Epithelial cell of esophagus (primary cell): Measurements from ENCODE around the gene PPFIA1.

ENCODE experiments used
- DNase-seq: peaks from one replicate; pipeline ENCODE4 v3.0.0; 2010; ENCODE audit warnings: low read depth
- H3K4me3 ChIP-seq: 2 replicates; pipeline ENCODE4 v1.5.1; 2011; ENCODE audit warnings: mild to moderate bottlenecking, low read length, control low read depth
- CTCF ChIP-seq: IDR thresholded peaks from 2 replicates; pipeline ENCODE4 v1.5.1; 2011; ENCODE audit warnings: low read depth, mild to moderate bottlenecking, low read length, control low read depth, inconsistent platforms; ENCODE audit not compliant: insufficient read depth; ENCODE audit errors: missing control alignments

PPFIA1 gene

GRCh38 chr11:70371241-70371640 lies 100.8 kb downstream of the PPFIA1 start:
- no peak overlapping the region for H3K4me3 ChIP-seq
- no peak for DNase-seq
- TF ChIP-seq CTCF, result no peak

GRCh38 chr11:70372076-70372475 lies 101.6 kb downstream of the PPFIA1 start:
- no peak for DNase-seq
- TF ChIP-seq CTCF, result no peak
- no peak overlapping the region for H3K4me3 ChIP-seq

DNA sequence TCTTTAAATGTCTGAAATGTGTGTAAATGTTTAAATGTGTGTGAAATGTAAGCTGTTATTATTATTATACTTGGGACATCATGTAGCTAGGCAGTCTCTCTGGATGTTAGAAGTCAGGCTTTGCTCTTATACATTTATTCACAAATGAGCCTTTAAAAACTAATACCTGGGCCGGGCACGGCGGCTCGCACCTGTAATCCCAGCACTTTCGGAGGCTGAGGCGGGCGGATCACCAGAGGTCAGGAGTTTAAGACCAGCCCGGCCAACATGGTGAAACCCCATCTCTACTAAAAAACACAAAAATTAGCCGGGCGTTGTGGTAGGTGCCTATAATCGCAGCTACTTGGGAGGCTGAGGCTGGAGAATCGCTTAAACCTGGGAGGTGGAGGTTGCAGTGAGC lies 106.1 kb downstream of the PPFIA1 start:
- TF ChIP-seq CTCF, result no peak

GRCh38 chr11:70377645-70378044 lies 107.2 kb downstream of the PPFIA1 start:
- H3K4me3 ChIP-seq, result no peak overlapping the region
- DNase-seq, result no peak
- no peak for TF ChIP-seq CTCF

More for the DNA sequence above, 106.1 kb downstream of the PPFIA1 start:
- no peak overlapping the region for H3K4me3 ChIP-seq
- no peak for DNase-seq

GRCh38 chr11:70378506-70379134 lies 108.1 kb downstream of the PPFIA1 start:
- TF ChIP-seq CTCF, result peak; percentile 12
- no peak overlapping the region for H3K4me3 ChIP-seq
- DNase-seq, result no peak

- H3K4me3 ChIP-seq, result no peak overlapping the region
- TF ChIP-seq CTCF, result no peak
- DNase-seq, result no peak
These were observed 110.9 kb downstream of the PPFIA1 start for GRCh38 chr11:70381350-70381749.
